ENCODE measurements around the gene SFTPD. TPM values are rescaled to one million over a fixed set of nuclear protein-coding genes. Genes with fewer than 3 reads are reported as not detected.

The SFTPD gene
- total and polyA plus RNA-seq, 2 donors (not counting 1 experiment from before 2014, with no cell fraction given): not detected

- no peak overlapping the region for H3K9ac ChIP-seq (ENCODE audit: insufficient read depth, low read length)
- H3K4me2 ChIP-seq (ENCODE audit: extremely low read depth, insufficient read depth, low read length): no peak overlapping the region
- DNase-seq (ENCODE audit: low read depth in 2 of 2): no peak
- no peaks in the 10 kb centered on the region for H3K4me1 ChIP-seq (ENCODE audit: control insufficient read depth, extremely low read depth, insufficient read depth, low read length)
- H3K27ac ChIP-seq (ENCODE audit: insufficient read depth, low read length): no peak overlapping the region
- H4K20me1 ChIP-seq (ENCODE audit: control insufficient read depth, extremely low read depth, insufficient read depth, low read length): no peaks in the 10 kb centered on the region
- no peak for TF ChIP-seq EZH2 (IDR thresholded peaks at IDR 0.05; ENCODE audit: low read length, missing control alignments)
- TF ChIP-seq, protein P1, sequence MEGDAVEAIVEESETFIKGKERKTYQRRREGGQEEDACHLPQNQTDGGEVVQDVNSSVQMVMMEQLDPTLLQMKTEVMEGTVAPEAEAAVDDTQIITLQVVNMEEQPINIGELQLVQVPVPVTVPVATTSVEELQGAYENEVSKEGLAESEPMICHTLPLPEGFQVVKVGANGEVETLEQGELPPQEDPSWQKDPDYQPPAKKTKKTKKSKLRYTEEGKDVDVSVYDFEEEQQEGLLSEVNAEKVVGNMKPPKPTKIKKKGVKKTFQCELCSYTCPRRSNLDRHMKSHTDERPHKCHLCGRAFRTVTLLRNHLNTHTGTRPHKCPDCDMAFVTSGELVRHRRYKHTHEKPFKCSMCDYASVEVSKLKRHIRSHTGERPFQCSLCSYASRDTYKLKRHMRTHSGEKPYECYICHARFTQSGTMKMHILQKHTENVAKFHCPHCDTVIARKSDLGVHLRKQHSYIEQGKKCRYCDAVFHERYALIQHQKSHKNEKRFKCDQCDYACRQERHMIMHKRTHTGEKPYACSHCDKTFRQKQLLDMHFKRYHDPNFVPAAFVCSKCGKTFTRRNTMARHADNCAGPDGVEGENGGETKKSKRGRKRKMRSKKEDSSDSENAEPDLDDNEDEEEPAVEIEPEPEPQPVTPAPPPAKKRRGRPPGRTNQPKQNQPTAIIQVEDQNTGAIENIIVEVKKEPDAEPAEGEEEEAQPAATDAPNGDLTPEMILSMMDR (conservative IDR thresholded peaks at IDR 0.05 in 1 of 2, IDR thresholded peaks at IDR 0.05 in 1 of 2; ENCODE audit: low read depth in 1 of 2, low read length in 2 of 2): no peak
- H3K27me3 ChIP-seq (ENCODE audit: control insufficient read depth, insufficient read depth, low read length): peaks cover 32% of the 10 kb centered on the region
- H3K36me3 ChIP-seq (ENCODE audit: control insufficient read depth, insufficient read depth, low read length): no peaks in the 10 kb centered on the region
- H3K9me3 ChIP-seq (ENCODE audit: control insufficient read depth, insufficient read depth, low read depth, low read length): no peaks in the 10 kb centered on the region
- H3K79me2 ChIP-seq (ENCODE audit: control insufficient read depth, insufficient read depth, low read length): no peaks in the 10 kb centered on the region
- no peak overlapping the region for H2AFZ ChIP-seq (ENCODE audit: low read length)
- no peak overlapping the region for H3K4me3 ChIP-seq (replicated peaks in 1 of 4; ENCODE audit: control extremely low read depth in 1 of 4, insufficient read depth in 1 of 4, low read depth in 3 of 4, low read length in 4 of 4)
These were observed 30.5 kb upstream of the SFTPD start for GRCh38 chr10:79979310-79979975.

GRCh38 chr10:79976999-79977398 is 28.1 kb upstream of the SFTPD start:
- no peak for DNase-seq (ENCODE audit: low read depth in 2 of 2)
- H4K20me1 ChIP-seq (ENCODE audit: control insufficient read depth, extremely low read depth, insufficient read depth, low read length): no peaks in the 10 kb centered on the region
- H3K4me3 ChIP-seq (replicated peaks in 1 of 4; ENCODE audit: control extremely low read depth in 1 of 4, insufficient read depth in 1 of 4, low read depth in 3 of 4, low read length in 4 of 4): no peak overlapping the region
- TF ChIP-seq EZH2 (IDR thresholded peaks at IDR 0.05; ENCODE audit: low read length, missing control alignments): no peak
- TF ChIP-seq, protein P1 (conservative IDR thresholded peaks at IDR 0.05 in 1 of 2, IDR thresholded peaks at IDR 0.05 in 1 of 2; ENCODE audit: low read depth in 1 of 2, low read length in 2 of 2): no peak
- H3K79me2 ChIP-seq (ENCODE audit: control insufficient read depth, insufficient read depth, low read length): no peaks in the 10 kb centered on the region
- H3K36me3 ChIP-seq (ENCODE audit: control insufficient read depth, insufficient read depth, low read length): no peaks in the 10 kb centered on the region
- H3K4me1 ChIP-seq (ENCODE audit: control insufficient read depth, extremely low read depth, insufficient read depth, low read length): no peaks in the 10 kb centered on the region
- no peak overlapping the region for H3K27ac ChIP-seq (ENCODE audit: insufficient read depth, low read length)
- peaks cover 17% of the 10 kb centered on the region for H3K27me3 ChIP-seq (ENCODE audit: control insufficient read depth, insufficient read depth, low read length)
- H3K4me2 ChIP-seq (ENCODE audit: extremely low read depth, insufficient read depth, low read length): no peak overlapping the region
- no peak overlapping the region for H3K9ac ChIP-seq (ENCODE audit: insufficient read depth, low read length)
- H3K9me3 ChIP-seq (ENCODE audit: control insufficient read depth, insufficient read depth, low read depth, low read length): no peaks in the 10 kb centered on the region
- H2AFZ ChIP-seq (ENCODE audit: low read length): no peak overlapping the region

DNA sequence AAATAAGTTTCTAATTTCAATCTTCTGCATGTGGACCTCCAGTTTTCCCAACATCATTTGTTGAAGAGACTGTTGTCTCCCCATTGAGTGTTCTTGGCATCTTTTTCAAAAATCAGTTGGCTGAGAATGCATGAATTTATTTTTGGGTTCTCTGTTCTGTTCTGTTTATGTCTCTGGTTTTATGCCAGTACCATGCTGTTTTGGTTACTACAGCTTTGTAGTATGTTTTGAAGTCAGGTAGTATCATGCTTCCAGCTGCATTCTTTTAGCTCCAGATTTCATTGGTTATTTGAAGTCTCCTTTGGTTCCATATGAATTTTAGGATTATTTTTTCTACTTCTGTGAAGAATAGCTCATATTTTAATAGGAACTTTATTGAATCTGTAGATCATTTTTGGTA is 21.2 kb upstream of the SFTPD start:
- no peaks in the 10 kb centered on the region for H3K4me1 ChIP-seq (ENCODE audit: control insufficient read depth, extremely low read depth, insufficient read depth, low read length)
- H2AFZ ChIP-seq (ENCODE audit: low read length): no peak overlapping the region
- H3K4me3 ChIP-seq (replicated peaks in 1 of 4; ENCODE audit: control extremely low read depth in 1 of 4, insufficient read depth in 1 of 4, low read depth in 3 of 4, low read length in 4 of 4): no peak overlapping the region
- H3K4me2 ChIP-seq (ENCODE audit: extremely low read depth, insufficient read depth, low read length): no peak overlapping the region
- no peaks in the 10 kb centered on the region for H3K9me3 ChIP-seq (ENCODE audit: control insufficient read depth, insufficient read depth, low read depth, low read length)
- H3K79me2 ChIP-seq (ENCODE audit: control insufficient read depth, insufficient read depth, low read length): no peaks in the 10 kb centered on the region
- H3K27ac ChIP-seq (ENCODE audit: insufficient read depth, low read length): no peak overlapping the region
- no peak for TF ChIP-seq EZH2 (IDR thresholded peaks at IDR 0.05; ENCODE audit: low read length, missing control alignments)
- H3K27me3 ChIP-seq (ENCODE audit: control insufficient read depth, insufficient read depth, low read length): no peaks in the 10 kb centered on the region
- no peak for DNase-seq (ENCODE audit: low read depth in 2 of 2)
- H4K20me1 ChIP-seq (ENCODE audit: control insufficient read depth, extremely low read depth, insufficient read depth, low read length): no peaks in the 10 kb centered on the region
- no peak overlapping the region for H3K9ac ChIP-seq (ENCODE audit: insufficient read depth, low read length)
- H3K36me3 ChIP-seq (ENCODE audit: control insufficient read depth, insufficient read depth, low read length): no peaks in the 10 kb centered on the region

Data from fibroblast of lung (primary cell).